ENCODE measurements around the gene METTL5. TPM values are rescaled to one million over a fixed set of nuclear protein-coding genes. Genes with fewer than 3 reads are reported as not detected.
"Not testable (repeated sequence)": the region's sequence is repeated elsewhere in the genome, so short reads cannot be mapped to it uniquely, and the experiment has no call there.

METTL5 gene
- total RNA-seq, 6 donors from 2014 or later = 13.4 to 37.1 (median 31.2) TPM

DNA sequence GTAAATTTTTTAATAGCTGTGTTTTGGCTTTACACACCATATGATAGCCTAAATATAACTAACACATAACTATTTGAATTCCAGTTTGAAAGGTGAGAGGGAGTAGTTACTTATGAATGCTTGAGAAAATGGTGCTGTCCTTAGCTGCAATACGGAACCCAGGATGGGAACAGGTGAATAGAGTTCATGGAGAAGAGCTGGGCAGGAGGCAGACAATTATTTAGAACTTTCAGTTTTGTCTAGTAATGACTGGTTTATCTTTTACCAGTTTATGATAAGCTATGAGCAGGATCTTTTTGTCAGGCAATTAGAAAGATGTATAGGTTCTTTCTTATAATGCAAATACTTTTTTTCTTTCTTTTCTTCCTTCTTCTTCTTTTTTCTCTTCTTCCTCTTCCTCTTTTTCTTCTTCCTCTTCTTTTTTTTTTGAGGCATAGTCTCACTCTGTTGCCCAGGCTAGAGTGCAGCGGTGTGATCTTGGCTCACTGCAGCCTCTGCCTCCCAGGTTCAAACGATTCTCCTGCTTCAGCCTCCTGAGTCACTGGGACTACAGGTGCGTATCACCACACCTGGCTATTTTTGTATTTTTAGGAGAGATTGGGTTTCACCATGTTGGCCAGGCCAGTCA lies 28.4 kb upstream of the METTL5 start:
- WGBS, 2 donors = 85 to 90% methylated on average over 4 of the region's 4 CpGs
- no peaks in the 10 kb centered on the region for H3K27me3 ChIP-seq
- no peak overlapping the region for H3K4me3 ChIP-seq
- H3K36me3 ChIP-seq = no peaks in the 10 kb centered on the region
- H3K9me3 ChIP-seq = no peaks in the 10 kb centered on the region
- TF ChIP-seq, protein P1, sequence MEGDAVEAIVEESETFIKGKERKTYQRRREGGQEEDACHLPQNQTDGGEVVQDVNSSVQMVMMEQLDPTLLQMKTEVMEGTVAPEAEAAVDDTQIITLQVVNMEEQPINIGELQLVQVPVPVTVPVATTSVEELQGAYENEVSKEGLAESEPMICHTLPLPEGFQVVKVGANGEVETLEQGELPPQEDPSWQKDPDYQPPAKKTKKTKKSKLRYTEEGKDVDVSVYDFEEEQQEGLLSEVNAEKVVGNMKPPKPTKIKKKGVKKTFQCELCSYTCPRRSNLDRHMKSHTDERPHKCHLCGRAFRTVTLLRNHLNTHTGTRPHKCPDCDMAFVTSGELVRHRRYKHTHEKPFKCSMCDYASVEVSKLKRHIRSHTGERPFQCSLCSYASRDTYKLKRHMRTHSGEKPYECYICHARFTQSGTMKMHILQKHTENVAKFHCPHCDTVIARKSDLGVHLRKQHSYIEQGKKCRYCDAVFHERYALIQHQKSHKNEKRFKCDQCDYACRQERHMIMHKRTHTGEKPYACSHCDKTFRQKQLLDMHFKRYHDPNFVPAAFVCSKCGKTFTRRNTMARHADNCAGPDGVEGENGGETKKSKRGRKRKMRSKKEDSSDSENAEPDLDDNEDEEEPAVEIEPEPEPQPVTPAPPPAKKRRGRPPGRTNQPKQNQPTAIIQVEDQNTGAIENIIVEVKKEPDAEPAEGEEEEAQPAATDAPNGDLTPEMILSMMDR (IDR thresholded peaks at IDR 0.05) = no peak
- DNase-seq (no peak), ATAC-seq (ENCODE audit: low FRiP score in 2 of 2) (no peak)
- H3K27ac ChIP-seq = no peak overlapping the region
- H3K4me1 ChIP-seq = peaks cover 0 to 12% (median 0%) of the 10 kb centered on the region in 4 donors

DNA sequence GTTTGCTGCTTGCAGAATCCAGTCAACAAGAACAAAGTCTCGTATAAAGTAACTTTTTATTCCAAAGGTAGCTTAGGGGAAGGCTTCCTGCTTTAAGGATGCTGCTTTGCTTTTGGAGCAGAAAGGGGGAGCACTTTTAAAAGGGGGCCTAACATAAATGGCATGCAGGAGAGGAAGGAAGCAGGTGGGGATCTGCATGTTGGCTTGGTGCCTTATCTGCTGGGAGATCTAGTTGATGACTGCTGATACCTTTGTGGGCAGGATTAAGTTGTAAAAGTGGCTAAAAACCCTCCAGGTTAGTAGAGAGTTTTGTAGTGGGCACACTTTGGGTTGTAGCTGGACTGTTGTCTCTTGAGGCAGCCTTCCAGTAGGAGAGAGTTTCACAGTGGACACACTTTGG lies 25.0 kb upstream of the METTL5 start:
- Histone ChIP-seq H3K27ac (no peak overlapping the region), H3K4me1 (peaks cover 0 to 12% (median 3%) of the 10 kb centered on the region in 4 donors), H3K27me3 (no peaks in the 10 kb centered on the region), H3K36me3 (no peaks in the 10 kb centered on the region), H3K4me3 (no peak overlapping the region), H3K9me3 (no peaks in the 10 kb centered on the region)
- 86 to 100% methylated on average over 1 of the region's 1 CpG for WGBS, 2 donors
- DNase-seq = no peak
- TF ChIP-seq, protein P1 (IDR thresholded peaks at IDR 0.05) = no peak
- TF ChIP-seq POLR2AphosphoS5 (IDR thresholded peaks at IDR 0.05) (no peak), POLR2A (IDR thresholded peaks at IDR 0.05) (no peak), EP300 (IDR thresholded peaks at IDR 0.05) (no peak)
- ATAC-seq (ENCODE audit: low FRiP score in 2 of 2) = no peak

GRCh38 chr2:169848959-169849693 lies 24.4 kb upstream of the METTL5 start:
- ATAC-seq (ENCODE audit: low FRiP score in 2 of 2); H3K27ac ChIP-seq; H3K9me3 ChIP-seq; DNase-seq; H3K36me3 ChIP-seq; H3K4me3 ChIP-seq; H3K27me3 ChIP-seq: not testable (repeated sequence)
- 75 to 77% methylated on average over 8 of the region's 8 CpGs for WGBS, 2 donors
- H3K4me1 ChIP-seq = peaks cover 0 to 12% (median 3%) of the 10 kb centered on the region in 4 donors

- no peak for DNase-seq
- H3K4me3 ChIP-seq = no peak overlapping the region
- peaks cover 4 to 16% (median 12%) of the 10 kb centered on the region in 4 donors for H3K4me1 ChIP-seq
- WGBS, 2 donors = 98 to 100% methylated on average over 2 of the region's 2 CpGs
- peaks cover 0 to 4% (median 0%) of the 10 kb centered on the region in 4 donors for H3K36me3 ChIP-seq
- no peak overlapping the region for H3K27ac ChIP-seq
- H3K27me3 ChIP-seq = no peaks in the 10 kb centered on the region
- no peaks in the 10 kb centered on the region for H3K9me3 ChIP-seq
- no peak for ATAC-seq (ENCODE audit: low FRiP score in 2 of 2)
- TF ChIP-seq POLR2AphosphoS5 (IDR thresholded peaks at IDR 0.05) (no peak), EP300 (IDR thresholded peaks at IDR 0.05) (no peak), POLR2A (IDR thresholded peaks at IDR 0.05) (no peak)
- TF ChIP-seq, protein P1 (IDR thresholded peaks at IDR 0.05) = no peak
Observed at GRCh38 chr2:169845016-169845415, 20.3 kb upstream of the METTL5 start.

GRCh38 chr2:169841625-169842024 lies 16.9 kb upstream of the METTL5 start:
- H3K4me3 ChIP-seq; ATAC-seq (ENCODE audit: low FRiP score in 2 of 2); H3K9me3 ChIP-seq; H3K36me3 ChIP-seq; H3K27me3 ChIP-seq; H3K27ac ChIP-seq: not testable (repeated sequence)
- WGBS, 2 donors = 98 to 100% methylated on average over 7 to 23 of the region's 24 CpGs
- H3K4me1 ChIP-seq = peaks cover 0 to 20% (median 15%) of the 10 kb centered on the region in 4 donors
- DNase-seq = peak in 1 of 2 donors; percentile 64

- Histone ChIP-seq H3K4me1 (peaks cover 5 to 25% (median 14%) of the 10 kb centered on the region in 4 donors), H3K4me3 (no peak overlapping the region), H3K9me3 (no peaks in the 10 kb centered on the region), H3K27me3 (no peaks in the 10 kb centered on the region), H3K27ac (no peak overlapping the region), H3K36me3 (peaks cover 0 to 4% (median 0%) of the 10 kb centered on the region in 4 donors)
- TF ChIP-seq, protein P1 (IDR thresholded peaks at IDR 0.05) = no peak
- no peak for TF ChIP-seq EP300 (IDR thresholded peaks at IDR 0.05)
- no peak for TF ChIP-seq POLR2A (IDR thresholded peaks at IDR 0.05)
- no peak for TF ChIP-seq POLR2AphosphoS5 (IDR thresholded peaks at IDR 0.05)
- no peak for ATAC-seq (ENCODE audit: low FRiP score in 2 of 2)
- DNase-seq = no peak
- WGBS, 2 donors = 92 to 100% methylated on average over 2 of the region's 2 CpGs
Observed at GRCh38 chr2:169840747-169841142, 16.0 kb upstream of the METTL5 start.

Measured in upper lobe of left lung (tissue), 6 donors.